GM23338 (cell line): ENCODE results near the gene CAPN10.

Source experiments
- CREB1 ChIP-seq: fragments of 250-450 bp; sonication (Bioruptor Pico); IDR thresholded peaks from 2 replicates; pipeline ENCODE4 v1.5.0; 2020; ENCODE audit warnings: low read depth, mild to moderate bottlenecking, moderate library complexity
- CTCF ChIP-seq, 2 experiments: fragments of 200-600 bp in 1 of 2; sonication (generic) in 1 of 2; conservative IDR thresholded peaks; 2 replicates each; pipeline versions ENCODE4 v1.5.1 to v1.6.1; 2016 to 2017; ENCODE audit warnings: antibody characterized with exemption in 2 of 2, low read depth in 2 of 2, mild to moderate bottlenecking in 2 of 2, moderate library complexity in 1 of 2
- EZH2 ChIP-seq: fragments of 200-600 bp; sonication (generic); IDR thresholded peaks from one replicate; pipeline ENCODE4 v1.8.0; 2017; ENCODE audit warnings: antibody characterized with exemption, mild to moderate bottlenecking, low read depth; ENCODE audit not compliant: unreplicated experiment
- EZH2phosphoT487 ChIP-seq: fragments of 200-600 bp; sonication (generic); IDR thresholded peaks from one replicate; pipeline ENCODE4 v1.8.1; 2018; ENCODE audit warnings: antibody characterized with exemption; ENCODE audit not compliant: unreplicated experiment
- JUNB ChIP-seq: IDR thresholded peaks from one replicate; pipeline ENCODE4 v1.6.1; 2016; ENCODE audit warnings: antibody characterized with exemption; ENCODE audit not compliant: unreplicated experiment
- POLR2AphosphoS5 ChIP-seq: IDR thresholded peaks from 2 replicates; pipeline ENCODE4 v1.6.1; 2016; ENCODE audit warnings: antibody characterized with exemption, low read depth
- REST ChIP-seq: IDR thresholded peaks from one replicate; pipeline ENCODE4 v1.6.1; 2018; ENCODE audit warnings: antibody characterized with exemption; ENCODE audit not compliant: unreplicated experiment
- STAT1 ChIP-seq: IDR thresholded peaks from one replicate; pipeline ENCODE4 v1.6.1; 2016; ENCODE audit warnings: antibody characterized with exemption; ENCODE audit not compliant: unreplicated experiment
- ZNF114 ChIP-seq: fragments of 250-450 bp; sonication (Bioruptor Pico); IDR thresholded peaks from 2 replicates; pipeline ENCODE4 v1.5.0; 2020; ENCODE audit warnings: mild to moderate bottlenecking, moderate library complexity
- ZNF331 ChIP-seq: fragments of 250-450 bp; sonication (Bioruptor Pico); IDR thresholded peaks from 2 replicates; pipeline ENCODE4 v1.5.0; 2020; ENCODE audit warnings: low read depth, mild to moderate bottlenecking, moderate library complexity

GRCh38 chr2:240589375-240589774 lies 2.8 kb downstream of the CAPN10 start:
- no peak for TF ChIP-seq EZH2phosphoT487
- TF ChIP-seq CTCF (conservative IDR thresholded peaks at IDR 0.05; ENCODE audit: low read depth in 2 of 2), result no peak
- no peak for TF ChIP-seq POLR2AphosphoS5
- no peak for TF ChIP-seq EZH2
- no peak for TF ChIP-seq ZNF114 (CRISPR knock-in tag)
- no peak for TF ChIP-seq STAT1
- TF ChIP-seq CREB1, result no peak
- TF ChIP-seq JUNB, result no peak
- TF ChIP-seq ZNF331 (CRISPR knock-in tag), result no peak
- TF ChIP-seq REST, result no peak
